DND-41 (cell line): ENCODE data around the gene LYPD6B.

Experiments
- ATAC-seq: fragments of 200-7000 bp; cut with Tn5 transposase; 3 replicates; pipeline ENCODE4 v1.9.1; 2021; ENCODE audit warnings: low read depth; ENCODE audit not compliant: insufficient read depth
- DNase-seq: peaks from one replicate; pipeline ENCODE4 v3.0.0-alpha.2; 2020
- H2AFZ ChIP-seq: 2 replicates; pipeline ENCODE4 v1.6.0; 2012; ENCODE audit warnings: low read depth, low read length
- H3K27ac ChIP-seq: 2 replicates; pipeline ENCODE4 v1.5.1; 2012; ENCODE audit warnings: low read length, inconsistent platforms
- H3K27me3 ChIP-seq: fragments of 200-600 bp; sonication (generic); 2 replicates; pipeline ENCODE4 v1.6.0; 2012; ENCODE audit warnings: low read length, mild to moderate bottlenecking, inconsistent platforms; ENCODE audit not compliant: insufficient read depth, poor library complexity
- H3K36me3 ChIP-seq: 2 replicates; pipeline ENCODE4 v1.5.1; 2012; ENCODE audit warnings: low read length, inconsistent platforms; ENCODE audit not compliant: insufficient read depth
- H3K4me1 ChIP-seq: 2 replicates; pipeline ENCODE4 v1.5.1; 2012; ENCODE audit warnings: mild to moderate bottlenecking, low read length; ENCODE audit not compliant: insufficient read depth
- H3K4me2 ChIP-seq: 2 replicates; pipeline ENCODE4 v1.6.0; 2012; ENCODE audit warnings: mild to moderate bottlenecking, moderate library complexity, low read length, inconsistent platforms; ENCODE audit not compliant: insufficient read depth
- H3K4me3 ChIP-seq, 2 experiments: fragments of 200-600 bp in 1 of 2; shearing (Covaris generic) in 1 of 2; 2 replicates each; pipeline ENCODE4 v1.5.1; 2012 to 2016; ENCODE audit warnings: inconsistent platforms in 2 of 2, low read length in 2 of 2, mild to moderate bottlenecking in 2 of 2, low read depth in 1 of 2, moderate library complexity in 1 of 2
- H3K79me2 ChIP-seq: 2 replicates; pipeline ENCODE4 v1.6.0; 2012; ENCODE audit warnings: low read length, inconsistent platforms; ENCODE audit not compliant: insufficient read depth
- H3K9ac ChIP-seq: 2 replicates; pipeline ENCODE4 v1.6.0; 2012; ENCODE audit warnings: low read depth, mild to moderate bottlenecking, inconsistent platforms, low read length, moderate library complexity
- H3K9me3 ChIP-seq: 2 replicates; pipeline ENCODE4 v1.5.1; 2012; ENCODE audit warnings: low read length, moderate library complexity, mild to moderate bottlenecking, inconsistent platforms; ENCODE audit not compliant: insufficient read depth, severe bottlenecking
- H4K20me1 ChIP-seq: 2 replicates; pipeline ENCODE4 v1.6.0; 2012; ENCODE audit warnings: low read length; ENCODE audit not compliant: insufficient read depth
- CTCF ChIP-seq: IDR thresholded peaks from 2 replicates; pipeline ENCODE4 v1.5.1; 2012; ENCODE audit warnings: borderline replicate concordance, low read length, moderate library complexity, mild to moderate bottlenecking; ENCODE audit not compliant: poor library complexity, severe bottlenecking; ENCODE audit errors: extremely low read depth
- EZH2 ChIP-seq: IDR thresholded peaks from 3 replicates; pipeline ENCODE4 v1.6.1; 2012; ENCODE audit warnings: borderline replicate concordance, low read depth, mild to moderate bottlenecking, moderate library complexity, low read length, inconsistent platforms; ENCODE audit not compliant: severe bottlenecking

LYPD6B gene

GRCh38 chr2:149034406-149034805, 4.1 kb upstream of the LYPD6B start:
- TF ChIP-seq CTCF (no peak), EZH2 (no peak)
- no peak overlapping the region for H3K4me3 ChIP-seq
- H3K27ac ChIP-seq, result no peak overlapping the region
- H3K4me1 ChIP-seq, result no peaks in the 10 kb centered on the region
- no peak for DNase-seq
- H3K9me3 ChIP-seq, result no peaks in the 10 kb centered on the region
- peaks cover 13% of the 10 kb centered on the region for H3K27me3 ChIP-seq
- no peaks in the 10 kb centered on the region for H4K20me1 ChIP-seq
- H2AFZ ChIP-seq, result no peak overlapping the region
- no peak for ATAC-seq
- H3K36me3 ChIP-seq, result no peaks in the 10 kb centered on the region
- H3K9ac ChIP-seq, result no peak overlapping the region
- H3K79me2 ChIP-seq, result no peaks in the 10 kb centered on the region
- H3K4me2 ChIP-seq, result no peak overlapping the region

- TF ChIP-seq CTCF (no peak), EZH2 (no peak)
- no peaks in the 10 kb centered on the region for H3K79me2 ChIP-seq
- H3K36me3 ChIP-seq, result no peaks in the 10 kb centered on the region
- no peak overlapping the region for H3K4me2 ChIP-seq
- no peak overlapping the region for H3K27ac ChIP-seq
- no peaks in the 10 kb centered on the region for H4K20me1 ChIP-seq
- DNase-seq (no peak), ATAC-seq (no peak)
- H2AFZ ChIP-seq, result no peak overlapping the region
- no peak overlapping the region for H3K4me3 ChIP-seq
- no peak overlapping the region for H3K9ac ChIP-seq
- no peaks in the 10 kb centered on the region for H3K9me3 ChIP-seq
- H3K4me1 ChIP-seq, result no peaks in the 10 kb centered on the region
- peaks cover 13% of the 10 kb centered on the region for H3K27me3 ChIP-seq
Measured at GRCh38 chr2:149036507-149037293, 1.8 kb upstream of the LYPD6B start.

GRCh38 chr2:149037851-149038250, 648 bp upstream of the LYPD6B start:
- TF ChIP-seq EZH2 (no peak), CTCF (no peak)
- ATAC-seq (no peak), DNase-seq (no peak)
- H3K9me3 ChIP-seq, result no peaks in the 10 kb centered on the region
- H4K20me1 ChIP-seq, result no peaks in the 10 kb centered on the region
- no peak overlapping the region for H3K27ac ChIP-seq
- no peaks in the 10 kb centered on the region for H3K79me2 ChIP-seq
- no peak overlapping the region for H3K4me3 ChIP-seq
- no peak overlapping the region for H3K4me2 ChIP-seq
- H3K36me3 ChIP-seq, result no peaks in the 10 kb centered on the region
- H3K27me3 ChIP-seq, result peaks cover 13% of the 10 kb centered on the region
- no peak overlapping the region for H2AFZ ChIP-seq
- H3K4me1 ChIP-seq, result no peaks in the 10 kb centered on the region
- H3K9ac ChIP-seq, result no peak overlapping the region
